ENCODE results near the gene RDH5.

DNA sequence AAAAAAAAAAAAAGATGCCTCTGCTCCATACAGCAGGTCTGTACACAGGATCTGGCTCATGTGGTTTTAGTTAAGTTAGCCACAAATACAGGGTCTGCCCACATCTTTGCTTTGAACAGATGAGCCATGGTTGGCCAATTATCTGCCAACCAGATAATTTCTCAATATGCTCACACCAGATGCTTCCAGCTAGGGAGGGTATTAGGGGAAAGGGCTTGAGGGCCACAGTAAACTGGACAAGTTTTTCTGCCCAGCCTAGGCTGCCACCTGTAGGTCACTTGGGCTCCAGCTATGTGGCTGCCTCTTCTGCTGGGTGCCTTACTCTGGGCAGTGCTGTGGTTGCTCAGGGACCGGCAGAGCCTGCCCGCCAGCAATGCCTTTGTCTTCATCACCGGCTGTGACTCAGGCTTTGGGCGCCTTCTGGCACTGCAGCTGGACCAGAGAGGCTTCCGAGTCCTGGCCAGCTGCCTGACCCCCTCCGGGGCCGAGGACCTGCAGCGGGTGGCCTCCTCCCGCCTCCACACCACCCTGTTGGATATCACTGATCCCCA is 776 bp downstream of the RDH5 start:
- TF ChIP-seq, protein P1, sequence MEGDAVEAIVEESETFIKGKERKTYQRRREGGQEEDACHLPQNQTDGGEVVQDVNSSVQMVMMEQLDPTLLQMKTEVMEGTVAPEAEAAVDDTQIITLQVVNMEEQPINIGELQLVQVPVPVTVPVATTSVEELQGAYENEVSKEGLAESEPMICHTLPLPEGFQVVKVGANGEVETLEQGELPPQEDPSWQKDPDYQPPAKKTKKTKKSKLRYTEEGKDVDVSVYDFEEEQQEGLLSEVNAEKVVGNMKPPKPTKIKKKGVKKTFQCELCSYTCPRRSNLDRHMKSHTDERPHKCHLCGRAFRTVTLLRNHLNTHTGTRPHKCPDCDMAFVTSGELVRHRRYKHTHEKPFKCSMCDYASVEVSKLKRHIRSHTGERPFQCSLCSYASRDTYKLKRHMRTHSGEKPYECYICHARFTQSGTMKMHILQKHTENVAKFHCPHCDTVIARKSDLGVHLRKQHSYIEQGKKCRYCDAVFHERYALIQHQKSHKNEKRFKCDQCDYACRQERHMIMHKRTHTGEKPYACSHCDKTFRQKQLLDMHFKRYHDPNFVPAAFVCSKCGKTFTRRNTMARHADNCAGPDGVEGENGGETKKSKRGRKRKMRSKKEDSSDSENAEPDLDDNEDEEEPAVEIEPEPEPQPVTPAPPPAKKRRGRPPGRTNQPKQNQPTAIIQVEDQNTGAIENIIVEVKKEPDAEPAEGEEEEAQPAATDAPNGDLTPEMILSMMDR (conservative IDR thresholded peaks at IDR 0.05; ENCODE audit: low read depth, low read length): peak; percentile 38
- TF ChIP-seq EZH2 (IDR thresholded peaks at IDR 0.05; ENCODE audit: borderline replicate concordance, low read depth, low read length, poor library complexity, severe bottlenecking): no peak

Measured in A673 (cell line).